HTERT RPE-1 (cell line): Measurements from ENCODE around the gene TMCO4.

ENCODE experiments used
- in situ Hi-C: fragments of 300-500 bp; cut with MboI; formaldehyde crosslinking; loops from 4 replicates; pipeline ENCODE4 v1.14.3; 2020; ENCODE audit warnings: low sequenced_read_pairs

The TMCO4 gene

DNA sequence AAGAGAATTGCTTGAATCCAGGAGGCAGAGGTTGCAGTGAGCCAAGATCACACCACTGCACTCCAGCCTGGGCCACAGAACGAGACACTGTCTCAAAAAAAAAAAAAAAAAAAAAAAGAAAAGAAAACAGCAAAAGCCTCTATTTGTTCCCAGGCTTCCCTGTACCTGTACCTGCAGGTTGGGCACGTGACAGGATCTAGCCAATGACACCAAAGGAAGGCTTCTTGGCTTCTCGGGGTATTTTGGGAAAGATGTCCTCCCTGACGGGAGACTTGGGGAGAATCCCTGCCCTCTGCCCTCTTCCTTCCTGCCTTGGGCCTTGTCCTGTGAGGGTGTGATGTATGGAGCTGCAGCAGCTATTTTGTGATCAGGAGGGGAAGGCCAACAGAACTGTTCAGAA, 22.8 kb downstream of the TMCO4 start:
- in situ Hi-C loops: no loop called here

DNA sequence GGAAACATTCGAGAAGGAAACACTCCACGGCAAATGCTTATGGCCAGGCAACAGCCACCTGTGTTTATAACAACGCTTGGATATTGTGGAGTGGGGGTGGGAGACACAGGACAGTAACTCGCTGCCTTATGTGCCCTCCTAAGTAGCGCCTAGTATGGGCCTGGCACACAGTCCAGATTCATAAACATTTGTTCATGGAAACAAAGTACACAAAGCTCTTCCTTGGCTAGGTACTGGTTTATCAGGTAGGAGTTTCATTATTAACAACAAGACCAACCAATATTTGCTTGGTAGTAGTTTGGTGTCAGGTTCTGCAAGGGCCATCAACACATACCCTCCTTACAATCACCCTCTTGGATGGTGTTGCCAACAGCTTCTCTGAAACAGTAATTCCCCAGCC, 23.4 kb downstream of the TMCO4 start:
- in situ Hi-C loops: no loop called here

DNA sequence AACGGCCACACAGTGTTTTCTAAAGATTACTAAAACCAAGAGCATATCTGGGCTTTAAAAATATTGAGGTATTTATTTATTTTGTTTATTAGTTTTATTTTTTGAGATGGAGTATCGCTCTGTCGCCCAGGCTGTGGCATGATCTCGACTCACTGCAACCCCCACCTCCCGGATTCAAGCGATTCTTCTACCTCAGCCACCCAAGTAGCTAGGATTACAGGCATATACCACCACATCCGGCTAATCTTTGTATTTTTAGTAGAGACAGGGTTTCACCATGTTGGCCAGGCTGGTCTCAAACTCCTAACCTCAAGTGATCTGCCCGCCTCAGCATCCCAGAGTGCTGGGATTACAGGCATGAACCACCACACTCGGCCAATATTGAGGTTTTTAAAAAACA, 23.9 kb downstream of the TMCO4 start:
- in situ Hi-C loops: no loop called here

DNA sequence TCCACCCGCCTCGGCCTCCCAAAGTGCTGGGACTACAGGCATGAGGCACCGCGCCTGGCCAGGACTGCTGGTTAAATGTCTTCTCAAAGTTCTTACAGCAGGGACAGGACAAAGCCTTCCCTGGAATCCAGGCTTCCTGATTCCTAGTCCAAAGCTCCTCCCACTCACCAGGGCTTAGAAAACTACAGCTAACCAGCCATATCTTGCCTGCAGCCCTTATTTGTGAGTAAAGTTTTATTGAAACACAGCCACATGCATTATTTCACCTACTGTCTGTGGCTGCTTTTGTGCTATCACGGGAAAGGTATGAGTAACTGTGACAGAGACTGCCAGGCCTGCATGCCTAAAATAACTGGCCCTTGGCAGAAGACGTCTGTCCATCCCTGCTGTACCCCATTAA, 24.4 kb downstream of the TMCO4 start:
- in situ Hi-C loops: no loop called here

DNA sequence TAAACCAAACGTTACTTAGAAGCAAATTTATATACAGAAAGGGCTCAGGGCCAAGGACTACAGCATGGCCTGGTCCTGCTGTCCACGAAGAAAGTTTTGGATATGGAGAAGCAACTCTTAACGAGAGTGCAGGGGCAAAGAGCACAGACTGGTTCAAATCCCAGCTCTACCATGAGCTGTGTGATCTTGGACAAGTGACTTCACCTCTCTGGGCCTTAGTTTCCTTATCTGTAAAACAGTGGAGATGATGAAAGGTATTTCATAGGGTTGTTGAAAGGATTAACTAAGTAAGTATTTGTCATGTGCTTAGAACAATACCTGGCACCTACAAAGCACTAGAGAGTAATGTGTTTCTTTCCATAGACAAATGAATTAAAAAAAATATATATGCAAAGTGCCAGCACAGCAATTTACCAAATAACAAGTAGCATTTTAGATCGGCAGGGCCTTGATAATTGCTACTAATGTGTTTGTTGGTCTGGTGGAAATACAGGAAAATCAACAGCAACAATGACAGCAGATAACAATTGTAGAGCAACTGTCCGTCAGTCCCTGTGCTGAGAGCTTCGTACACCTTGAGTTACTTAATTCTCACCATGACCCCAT, 25.4 kb downstream of the TMCO4 start:
- in situ Hi-C loops: no loop called here

DNA sequence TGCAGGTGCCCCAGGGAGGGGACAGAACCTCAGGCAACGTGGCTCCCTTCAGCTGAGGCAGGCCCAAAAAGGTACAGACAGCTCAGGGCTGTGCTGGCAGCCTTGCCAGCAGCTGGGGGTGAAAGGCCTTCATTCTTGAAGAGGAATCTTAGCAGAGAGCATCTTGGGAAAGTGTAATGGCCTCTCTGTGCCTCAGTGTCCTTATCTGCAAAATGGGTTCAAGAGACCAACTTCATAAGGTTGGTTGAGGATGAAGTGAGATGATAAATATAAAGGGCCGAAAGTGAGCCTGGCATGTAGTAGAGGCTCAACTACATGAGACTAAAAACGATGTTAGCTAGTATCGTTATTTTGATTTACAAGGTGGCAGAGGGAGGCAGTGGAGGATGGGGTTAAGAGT, 26.2 kb downstream of the TMCO4 start:
- in situ Hi-C loops: no loop called here

DNA sequence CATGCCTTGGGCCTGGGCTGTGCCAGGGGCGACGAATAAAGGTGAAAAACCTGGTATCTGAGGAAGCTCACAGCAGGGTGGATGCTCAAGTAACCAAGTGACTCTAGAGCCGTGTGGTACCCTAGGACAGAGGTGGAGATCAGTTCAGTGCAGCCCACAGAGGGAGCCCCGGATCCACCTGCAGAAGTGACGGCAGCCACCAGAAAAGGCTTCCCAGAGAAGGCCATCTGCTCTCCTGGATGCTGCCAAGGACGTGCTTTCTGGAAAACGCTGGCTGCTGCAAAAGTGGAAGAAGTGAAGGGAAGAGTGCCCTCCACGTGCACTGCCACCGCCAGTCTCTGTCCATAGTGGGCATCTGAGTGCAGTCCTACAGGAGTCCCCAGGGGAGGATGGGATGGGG, 27.7 kb downstream of the TMCO4 start:
- in situ Hi-C loops: no loop called here

DNA sequence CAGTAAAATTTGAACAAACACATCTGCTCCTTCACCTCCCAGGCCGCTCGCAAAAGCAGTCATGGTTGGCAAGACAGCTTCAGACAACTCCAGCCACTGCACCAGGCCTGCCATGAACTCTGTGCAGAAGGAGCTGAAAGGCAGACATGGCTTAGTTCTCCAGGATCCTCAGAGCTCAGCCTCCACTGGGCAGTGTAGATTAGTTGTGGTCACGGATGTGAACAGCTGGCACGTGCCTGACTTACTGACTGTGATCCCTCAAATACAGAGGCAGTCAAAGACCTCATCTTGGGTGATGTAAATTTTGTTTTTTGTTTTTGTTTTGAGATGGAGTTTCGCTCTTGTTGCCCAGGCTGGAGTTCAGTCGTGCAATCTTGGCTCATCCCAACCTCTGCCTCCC, 28.4 kb downstream of the TMCO4 start:
- in situ Hi-C loops: no loop called here

DNA sequence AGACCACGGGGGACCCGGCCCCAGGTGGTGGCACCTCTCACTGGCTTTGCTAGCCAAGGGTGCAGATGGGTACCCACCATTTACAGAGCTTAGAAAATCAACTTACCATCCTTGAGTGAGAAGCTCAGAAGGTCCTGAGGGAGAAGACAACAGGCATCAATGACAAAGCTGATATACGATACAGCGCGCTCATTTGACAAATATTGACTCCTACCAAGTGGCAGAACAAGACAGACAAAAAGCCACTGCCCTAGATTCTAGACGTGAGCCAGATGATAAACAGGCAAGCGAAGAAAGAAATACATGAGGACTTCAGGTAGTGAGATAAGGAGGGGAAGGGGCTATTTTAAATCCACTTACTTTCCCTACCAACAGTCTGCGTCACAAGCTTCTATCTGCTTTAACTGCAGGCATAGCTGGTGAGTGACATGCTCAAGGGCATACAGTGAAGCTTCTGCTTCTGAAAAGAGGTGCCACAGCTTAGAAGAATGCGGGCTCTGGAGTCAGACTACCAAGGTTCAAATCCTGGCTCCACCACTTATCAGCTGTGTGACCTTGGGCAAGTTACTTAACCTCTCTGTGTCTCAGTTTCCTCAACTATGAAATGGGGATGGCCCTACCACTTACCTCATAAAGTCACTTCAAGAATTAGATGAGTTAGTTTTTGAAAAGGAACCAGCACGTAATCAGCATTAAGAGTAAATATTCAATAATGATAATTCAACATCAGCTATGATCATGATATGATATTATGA, 29.1 kb downstream of the TMCO4 start:
- in situ Hi-C loops: no loop called here

DNA sequence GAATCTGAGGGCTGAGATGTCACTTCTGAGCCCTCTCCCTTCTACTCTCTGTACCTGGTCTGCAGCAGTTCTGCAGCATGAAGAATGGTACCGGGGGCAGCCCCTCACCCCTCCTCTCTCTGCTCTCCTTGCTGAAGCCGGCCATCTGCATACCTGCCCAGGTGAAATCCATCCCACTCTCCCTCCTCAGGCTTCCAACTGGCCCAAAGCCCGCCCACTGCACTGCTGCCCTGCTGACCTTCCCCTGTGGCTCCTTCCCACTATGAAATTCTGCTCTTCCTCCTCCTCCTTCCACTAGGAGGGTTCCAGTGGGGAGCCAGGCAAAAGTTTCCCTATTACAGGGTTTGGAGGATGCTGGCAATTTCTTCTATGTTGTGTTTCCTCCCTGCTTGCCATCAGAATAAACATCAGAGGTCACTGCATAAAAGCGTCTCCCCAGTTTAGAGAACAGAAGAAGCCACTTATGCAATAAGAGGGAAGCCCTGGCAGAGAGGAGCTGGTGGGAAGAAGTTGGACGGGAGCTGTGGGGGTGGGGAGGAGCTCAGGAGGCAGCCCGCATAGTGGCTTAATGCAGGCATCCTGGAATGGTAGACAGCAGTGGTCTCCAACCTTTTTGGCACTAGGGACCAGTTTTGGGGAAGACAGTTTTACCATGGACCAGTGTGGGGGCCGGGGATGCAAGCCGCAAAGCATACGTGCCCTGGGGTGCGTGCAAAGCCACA, 30.3 kb downstream of the TMCO4 start:
- in situ Hi-C loops: no loop called here

DNA sequence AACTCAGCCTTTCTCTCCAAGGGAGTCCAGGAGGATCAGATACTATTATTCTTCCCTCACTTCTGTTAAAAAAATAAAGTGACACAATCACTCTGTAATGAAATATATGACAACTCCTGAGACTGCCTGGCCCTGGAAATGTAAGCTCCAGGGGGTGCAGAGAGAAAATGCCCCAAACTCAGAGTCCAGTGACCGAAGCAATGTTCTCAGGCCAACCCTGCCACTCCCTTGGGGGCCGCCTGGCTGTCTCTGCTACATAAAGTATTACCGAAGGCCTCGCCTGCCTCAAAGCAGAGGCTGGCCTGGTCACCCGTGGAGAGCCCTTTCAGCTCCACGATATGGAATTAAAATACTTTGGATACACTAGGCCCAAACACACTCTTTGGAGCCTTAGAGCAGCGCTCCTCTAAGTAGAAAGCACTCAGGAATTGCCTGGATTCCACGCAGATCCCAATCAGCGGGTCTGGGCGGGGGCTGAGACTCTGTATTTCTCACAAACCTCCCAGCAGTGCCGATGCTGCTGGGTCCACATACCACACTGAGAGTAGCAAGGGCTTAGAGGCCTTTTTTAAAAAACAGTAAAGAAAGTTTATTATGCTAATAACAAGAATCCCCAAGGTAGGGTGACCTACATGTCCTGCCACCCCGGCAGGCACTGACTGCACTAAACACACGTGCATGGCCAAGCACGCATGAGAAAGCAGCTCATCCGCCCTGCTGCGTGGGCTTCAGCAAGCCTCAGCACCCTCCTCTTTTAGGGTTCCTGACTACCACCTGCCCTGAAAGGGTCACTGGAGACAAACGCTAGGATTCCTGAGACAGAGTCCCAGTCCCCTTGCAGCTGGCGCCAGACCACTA, 31.1 kb downstream of the TMCO4 start:
- in situ Hi-C loops: no loop called here

DNA sequence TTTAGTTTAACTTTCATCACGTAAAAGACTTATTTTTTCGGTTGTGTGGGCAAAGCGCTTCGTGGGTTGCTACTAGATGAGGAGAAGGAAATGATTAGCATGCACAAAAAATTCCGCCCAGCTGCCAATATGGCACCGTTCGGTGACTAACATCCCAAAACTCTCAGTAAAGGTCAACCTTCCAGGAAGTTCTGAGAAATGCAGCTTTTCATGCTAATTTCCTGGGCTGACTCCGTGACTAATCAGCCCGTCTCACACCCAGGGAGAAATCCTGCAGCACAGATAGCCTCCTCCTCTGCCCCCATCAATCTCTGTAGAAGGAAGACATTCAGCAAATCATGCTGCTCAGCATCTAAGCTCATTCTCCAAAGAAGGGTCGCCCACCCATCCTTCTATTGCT, 34.1 kb downstream of the TMCO4 start:
- in situ Hi-C loops: no loop called here

DNA sequence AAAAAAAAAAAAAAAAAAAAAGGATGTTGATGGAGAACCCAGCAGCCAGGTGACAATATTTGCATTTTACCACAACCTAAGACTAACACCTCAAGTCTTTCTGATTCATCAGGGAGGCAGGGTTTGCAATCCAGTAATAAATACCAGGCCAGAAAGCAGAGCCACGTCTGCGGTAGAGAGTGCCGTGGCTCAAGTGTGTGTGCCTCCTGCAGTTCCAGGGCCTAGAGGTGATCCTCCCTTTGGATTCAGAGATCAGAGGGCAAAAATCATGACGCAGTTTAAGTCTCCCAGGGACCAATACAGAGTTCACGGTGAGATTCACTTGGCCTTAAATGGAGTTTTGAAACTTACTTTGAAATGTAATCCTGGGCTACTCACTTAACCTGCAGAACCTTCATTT, 34.9 kb downstream of the TMCO4 start:
- in situ Hi-C loops: no loop called here

DNA sequence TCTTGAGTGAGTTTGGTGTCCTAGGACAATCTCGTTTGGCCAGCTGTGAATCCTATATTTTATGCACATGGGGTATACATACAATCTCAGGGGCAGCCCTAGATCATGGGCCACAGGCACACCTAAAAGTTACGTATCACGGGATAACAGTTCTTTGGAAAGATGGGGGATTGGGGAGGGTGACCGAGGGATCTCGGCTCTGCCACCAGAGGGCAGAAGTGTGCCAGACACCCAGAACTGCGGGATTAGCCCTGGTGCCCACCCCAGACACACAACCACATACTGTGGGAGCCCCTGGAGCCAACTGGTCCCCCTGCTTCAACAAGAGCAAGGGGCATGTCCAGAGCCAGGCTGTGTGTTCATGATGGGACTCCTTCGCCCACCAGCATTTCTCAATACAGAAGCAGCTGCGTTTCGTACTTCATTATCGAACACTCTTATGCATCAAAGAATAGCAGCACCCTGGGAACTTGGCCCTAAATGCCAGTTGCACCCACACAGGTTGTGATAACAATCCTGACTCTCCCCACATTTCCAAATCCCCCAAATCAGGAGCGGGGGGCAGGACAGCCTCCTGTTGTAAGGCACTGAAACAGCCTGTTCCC, 37.4 kb downstream of the TMCO4 start:
- in situ Hi-C loops: no loop called here

DNA sequence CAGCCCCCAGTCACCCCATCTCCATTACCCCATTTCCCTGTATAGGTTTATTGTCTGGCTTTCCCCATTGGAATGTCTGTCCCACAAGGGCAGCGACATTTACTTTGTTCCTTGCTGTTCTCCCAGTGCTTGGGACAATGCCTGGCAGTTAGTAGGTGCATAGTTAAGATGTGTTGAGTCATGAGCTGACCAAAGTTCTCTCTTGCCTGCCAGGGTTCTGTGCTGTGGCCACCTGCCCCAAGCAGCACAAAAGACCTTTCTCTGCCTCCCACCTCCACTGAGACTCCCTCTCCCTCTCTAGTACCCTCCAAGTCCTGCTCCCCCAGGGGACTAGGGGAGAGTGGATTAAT, 40.0 kb downstream of the TMCO4 start:
- in situ Hi-C loops: no loop called here

DNA sequence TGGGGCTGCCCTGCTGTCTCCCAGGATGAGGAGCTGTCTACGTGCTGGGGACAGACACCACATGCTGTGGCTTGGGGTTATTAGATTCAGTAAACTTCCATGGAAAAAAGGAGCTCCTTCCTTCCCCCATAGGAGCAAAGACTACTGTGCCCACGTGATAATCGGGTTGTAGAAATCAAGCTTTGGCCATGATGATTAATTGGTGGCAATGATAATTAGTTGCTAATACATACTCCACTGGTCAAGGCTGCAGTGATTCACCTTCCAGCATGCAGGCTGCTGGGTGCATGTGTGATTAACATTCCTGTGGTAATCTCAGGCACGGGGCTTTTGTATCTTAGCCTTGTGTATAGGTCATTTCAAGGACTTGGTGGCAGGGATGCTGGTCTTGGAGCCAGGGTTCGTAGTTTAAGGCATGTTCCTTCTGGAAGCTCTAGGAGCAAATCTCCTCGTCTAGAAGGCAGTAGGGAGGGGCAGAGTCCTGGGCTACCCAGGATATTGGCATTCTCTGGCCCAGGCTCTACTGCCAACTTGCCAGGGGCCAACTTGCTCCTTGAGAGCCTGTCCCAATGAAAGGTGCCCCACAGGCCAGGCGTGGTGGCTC, 41.4 kb downstream of the TMCO4 start:
- in situ Hi-C loops: no loop called here

DNA sequence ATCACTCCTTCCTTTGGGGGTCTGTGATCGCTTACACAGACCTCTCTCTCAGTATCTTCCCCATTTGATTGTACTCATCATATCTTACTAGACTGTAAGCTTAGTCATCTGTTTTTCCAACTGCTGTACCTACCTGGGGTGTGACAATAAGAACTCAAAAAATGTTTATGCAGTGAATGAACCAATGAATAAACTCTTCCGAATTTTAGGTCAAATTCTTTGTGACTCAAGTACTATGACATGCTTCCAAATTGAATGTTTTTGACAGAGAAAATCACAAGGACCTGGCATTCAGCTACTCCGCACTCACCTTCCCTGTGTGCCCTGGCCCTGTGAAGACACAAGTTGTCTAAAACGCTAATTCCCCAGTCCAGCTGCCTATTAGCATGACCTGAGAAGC, 42.1 kb downstream of the TMCO4 start:
- in situ Hi-C loops: no loop called here

DNA sequence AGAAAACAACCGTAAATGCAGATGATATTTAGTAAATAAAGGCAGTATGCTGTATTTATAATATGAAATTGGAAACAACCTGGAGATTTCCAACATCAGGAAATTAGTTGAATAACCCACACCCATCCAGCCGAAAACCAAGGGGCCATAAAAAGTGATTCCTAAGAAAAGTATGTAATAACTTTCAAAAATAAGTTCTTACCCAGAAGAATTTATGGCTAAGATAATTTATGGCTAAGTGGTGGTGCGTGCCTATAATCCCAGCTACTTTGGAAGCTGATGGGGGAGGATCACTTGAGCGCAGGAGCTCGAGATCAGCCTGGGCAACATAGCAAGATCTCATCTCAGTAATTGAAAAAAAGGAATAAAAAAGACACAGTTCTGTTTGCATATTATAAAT, 43.2 kb downstream of the TMCO4 start:
- in situ Hi-C loops: no loop called here

DNA sequence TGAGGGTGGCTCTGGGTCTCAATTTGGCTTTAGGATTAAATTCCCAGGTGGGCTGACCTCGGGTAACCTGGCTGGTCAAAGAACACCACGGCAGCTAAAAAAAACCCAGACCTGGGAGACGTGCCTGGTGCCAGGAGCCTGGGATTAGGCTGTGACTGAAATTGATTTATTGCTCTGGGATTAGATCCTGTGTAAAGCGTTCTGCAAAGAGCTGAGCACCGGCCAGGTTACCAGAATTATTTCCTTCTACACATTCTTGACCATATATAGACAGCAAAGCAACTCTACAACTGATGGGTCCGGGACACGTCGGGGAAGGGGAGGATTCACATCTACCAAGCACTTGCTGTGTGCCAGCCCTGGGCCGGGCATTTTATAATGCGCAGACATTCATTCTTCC, 45.2 kb downstream of the TMCO4 start:
- in situ Hi-C loops: no loop called here

DNA sequence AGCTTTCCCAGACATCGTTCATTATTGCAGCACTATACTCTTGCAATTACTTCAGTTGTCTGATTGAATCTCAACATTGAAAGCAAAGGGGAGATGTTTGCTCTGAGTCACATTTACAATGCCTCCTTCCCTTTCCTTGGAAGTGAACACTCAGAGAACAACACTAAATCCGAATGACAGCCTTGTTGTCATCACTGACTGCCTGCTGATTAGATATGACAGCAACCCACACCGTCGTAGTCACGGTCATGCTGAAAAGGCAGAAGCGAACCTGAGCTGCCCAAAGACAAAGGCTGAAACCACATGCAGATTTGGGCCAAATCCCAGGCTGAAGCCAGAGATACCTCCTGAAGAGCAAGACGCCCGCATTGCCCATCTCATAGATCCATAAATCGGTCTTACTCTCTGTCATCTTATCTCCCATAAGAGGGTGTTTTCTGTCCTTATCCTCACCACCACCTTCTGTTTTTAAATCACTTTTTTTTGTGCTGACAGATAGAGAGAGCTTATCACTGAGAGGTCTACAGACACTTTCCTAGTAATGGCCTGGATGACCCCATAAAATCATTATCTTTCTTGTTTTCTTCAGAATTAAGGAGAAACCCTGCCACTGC, 47.5 kb downstream of the TMCO4 start:
- in situ Hi-C loops: no loop called here
